ENCODE results near the gene ERP44.

ERP44 gene

GRCh38 chr9:100125910-100126309 lies 27.1 kb upstream of the ERP44 start:
- no peak overlapping the region for H3K27ac ChIP-seq (ENCODE audit: low read depth, low read length)
- 91% methylated on average over 2 of the region's 2 CpGs for WGBS

GRCh38 chr9:100125236-100125635 lies 26.4 kb upstream of the ERP44 start:
- Histone ChIP-seq H3K4me1 (ENCODE audit: insufficient read depth, low read length) (no peaks in the 10 kb centered on the region), H3K36me3 (ENCODE audit: insufficient read depth, low read length) (peaks cover 13% of the 10 kb centered on the region; the same call in 1 of the 2 replicates), H3K27me3 (ENCODE audit: insufficient read depth, low read length) (no peaks in the 10 kb centered on the region), H3K9me3 (ENCODE audit: insufficient read depth, low read depth, low read length) (no peaks in the 10 kb centered on the region), H3K9ac (ENCODE audit: low read depth, low read length) (no peak overlapping the region), H3K4me3 (ENCODE audit: low read length) (no peak overlapping the region), H3K27ac (ENCODE audit: low read depth, low read length) (no peak overlapping the region)
- 96% methylated on average over 2 of the region's 2 CpGs for WGBS

More at GRCh38 chr9:100125910-100126309, 27.1 kb upstream of the ERP44 start:
- H3K4me1 ChIP-seq (ENCODE audit: insufficient read depth, low read length) = no peaks in the 10 kb centered on the region
- no peak overlapping the region for H3K9ac ChIP-seq (ENCODE audit: low read depth, low read length)
- H3K36me3 ChIP-seq (ENCODE audit: insufficient read depth, low read length) = peaks cover 13% of the 10 kb centered on the region; the same call in 1 of the 2 replicates
- H3K27me3 ChIP-seq (ENCODE audit: insufficient read depth, low read length) = no peaks in the 10 kb centered on the region
- no peaks in the 10 kb centered on the region for H3K9me3 ChIP-seq (ENCODE audit: insufficient read depth, low read depth, low read length)
- no peak overlapping the region for H3K4me3 ChIP-seq (ENCODE audit: low read length)

GRCh38 chr9:100120286-100120685 lies 21.5 kb upstream of the ERP44 start:
- Histone ChIP-seq H3K9me3 (ENCODE audit: insufficient read depth, low read depth, low read length) (no peaks in the 10 kb centered on the region), H3K27ac (ENCODE audit: low read depth, low read length) (no peak overlapping the region), H3K36me3 (ENCODE audit: insufficient read depth, low read length) (no peaks in the 10 kb centered on the region), H3K4me3 (ENCODE audit: low read length) (no peak overlapping the region), H3K4me1 (ENCODE audit: insufficient read depth, low read length) (no peaks in the 10 kb centered on the region), H3K27me3 (ENCODE audit: insufficient read depth, low read length) (no peaks in the 10 kb centered on the region), H3K9ac (ENCODE audit: low read depth, low read length) (no peak overlapping the region)
- WGBS = 97% methylated on average over 2 of the region's 2 CpGs

- 96% methylated on average over 25 of the region's 25 CpGs for WGBS
- Histone ChIP-seq H3K4me3 (ENCODE audit: low read length) (no peak overlapping the region), H3K27ac (ENCODE audit: low read depth, low read length) (no peak overlapping the region), H3K9me3 (ENCODE audit: insufficient read depth, low read depth, low read length) (no peaks in the 10 kb centered on the region), H3K4me1 (ENCODE audit: insufficient read depth, low read length) (0 out of 2 replicates have a peak, but pooled peaks cover 8% of the 10 kb centered on the region), H3K27me3 (ENCODE audit: insufficient read depth, low read length) (no peaks in the 10 kb centered on the region), H3K9ac (ENCODE audit: low read depth, low read length) (no peak overlapping the region), H3K36me3 (ENCODE audit: insufficient read depth, low read length) (no peaks in the 10 kb centered on the region)
Measured at GRCh38 chr9:100117316-100117715, 18.5 kb upstream of the ERP44 start.

- H3K9me3 ChIP-seq (ENCODE audit: insufficient read depth, low read depth, low read length) = no peaks in the 10 kb centered on the region
- 0 out of 2 replicates have a peak, but pooled peaks cover 11% of the 10 kb centered on the region for H3K4me1 ChIP-seq (ENCODE audit: insufficient read depth, low read length)
- WGBS = 67% methylated on average over 1 of the region's 2 CpGs
- peaks cover 17% of the 10 kb centered on the region for H3K36me3 ChIP-seq (ENCODE audit: insufficient read depth, low read length)
- H3K9ac ChIP-seq (ENCODE audit: low read depth, low read length) = no peak overlapping the region
- H3K27ac ChIP-seq (ENCODE audit: low read depth, low read length) = no peak overlapping the region; the same call in 1 of the 2 replicates
- no peak overlapping the region for H3K4me3 ChIP-seq (ENCODE audit: low read length)
- H3K27me3 ChIP-seq (ENCODE audit: insufficient read depth, low read length) = no peaks in the 10 kb centered on the region
Measured at GRCh38 chr9:100112677-100113336, 14.0 kb upstream of the ERP44 start.

- Histone ChIP-seq H3K27ac (ENCODE audit: low read depth, low read length) (no peak overlapping the region), H3K9ac (ENCODE audit: low read depth, low read length) (no peak overlapping the region)
Measured at GRCh38 chr9:100111235-100111634, 12.4 kb upstream of the ERP44 start.

GRCh38 chr9:100108559-100108958 lies 9.8 kb upstream of the ERP44 start:
- no peaks in the 10 kb centered on the region for H3K27me3 ChIP-seq (ENCODE audit: insufficient read depth, low read length)
- peaks cover 50% of the 10 kb centered on the region for H3K36me3 ChIP-seq (ENCODE audit: insufficient read depth, low read length)
- H3K4me1 ChIP-seq (ENCODE audit: insufficient read depth, low read length) = peaks cover 21% of the 10 kb centered on the region; the same call in 1 of the 2 replicates
- WGBS = 100% methylated on average over 2 of the region's 2 CpGs
- no peak overlapping the region for H3K27ac ChIP-seq (ENCODE audit: low read depth, low read length)
- H3K9ac ChIP-seq (ENCODE audit: low read depth, low read length) = no peak overlapping the region
- H3K4me3 ChIP-seq (ENCODE audit: low read length) = no peak overlapping the region
- H3K9me3 ChIP-seq (ENCODE audit: insufficient read depth, low read depth, low read length) = no peaks in the 10 kb centered on the region

More at GRCh38 chr9:100111235-100111634, 12.4 kb upstream of the ERP44 start:
- 0 out of 2 replicates have a peak, but pooled peaks cover 11% of the 10 kb centered on the region for H3K4me1 ChIP-seq (ENCODE audit: insufficient read depth, low read length)
- no peak overlapping the region for H3K4me3 ChIP-seq (ENCODE audit: low read length)
- H3K9me3 ChIP-seq (ENCODE audit: insufficient read depth, low read depth, low read length) = no peaks in the 10 kb centered on the region
- no peaks in the 10 kb centered on the region for H3K27me3 ChIP-seq (ENCODE audit: insufficient read depth, low read length)
- WGBS = 90% methylated on average over 4 of the region's 4 CpGs
- H3K36me3 ChIP-seq (ENCODE audit: insufficient read depth, low read length) = peaks cover 33% of the 10 kb centered on the region

- Histone ChIP-seq H3K4me1 (ENCODE audit: insufficient read depth, low read length) (peaks cover 11% of the 10 kb centered on the region; the same call in 1 of the 2 replicates), H3K27ac (ENCODE audit: low read depth, low read length) (no peak overlapping the region), H3K36me3 (ENCODE audit: insufficient read depth, low read length) (peaks cover 50% of the 10 kb centered on the region), H3K9ac (ENCODE audit: low read depth, low read length) (no peak overlapping the region), H3K9me3 (ENCODE audit: insufficient read depth, low read depth, low read length) (no peaks in the 10 kb centered on the region), H3K27me3 (ENCODE audit: insufficient read depth, low read length) (no peaks in the 10 kb centered on the region), H3K4me3 (ENCODE audit: low read length) (no peak overlapping the region)
- WGBS = 95% methylated on average over 2 of the region's 2 CpGs
Measured at GRCh38 chr9:100106616-100107015, 7.8 kb upstream of the ERP44 start.

GRCh38 chr9:100105861-100106260 lies 7.1 kb upstream of the ERP44 start:
- Histone ChIP-seq H3K27ac (ENCODE audit: low read depth, low read length) (no peak overlapping the region), H3K36me3 (ENCODE audit: insufficient read depth, low read length) (peaks cover 53% of the 10 kb centered on the region), H3K9me3 (ENCODE audit: insufficient read depth, low read depth, low read length) (no peaks in the 10 kb centered on the region), H3K9ac (ENCODE audit: low read depth, low read length) (no peak overlapping the region), H3K27me3 (ENCODE audit: insufficient read depth, low read length) (no peaks in the 10 kb centered on the region), H3K4me1 (ENCODE audit: insufficient read depth, low read length) (peaks cover 11% of the 10 kb centered on the region; the same call in 1 of the 2 replicates), H3K4me3 (ENCODE audit: low read length) (no peak overlapping the region)
- WGBS = 0% methylated on average over 1 of the region's 1 CpG

- Histone ChIP-seq H3K36me3 (ENCODE audit: insufficient read depth, low read length) (peaks cover 49% of the 10 kb centered on the region), H3K4me1 (ENCODE audit: insufficient read depth, low read length) (peaks cover 13% of the 10 kb centered on the region), H3K9me3 (ENCODE audit: insufficient read depth, low read depth, low read length) (no peaks in the 10 kb centered on the region), H3K9ac (ENCODE audit: low read depth, low read length) (0 out of 2 replicates have a peak overlapping the region, but pooled peaks have one; percentile 18), H3K27ac (ENCODE audit: low read depth, low read length) (no peak overlapping the region), H3K27me3 (ENCODE audit: insufficient read depth, low read length) (no peaks in the 10 kb centered on the region), H3K4me3 (ENCODE audit: low read length) (no peak overlapping the region)
- WGBS = 83% methylated on average over 4 of the region's 4 CpGs
Measured at GRCh38 chr9:100104314-100104713, 5.5 kb upstream of the ERP44 start.

- Histone ChIP-seq H3K27me3 (ENCODE audit: insufficient read depth, low read length) (no peaks in the 10 kb centered on the region), H3K9ac (ENCODE audit: low read depth, low read length) (no peak overlapping the region), H3K27ac (ENCODE audit: low read depth, low read length) (no peak overlapping the region), H3K36me3 (ENCODE audit: insufficient read depth, low read length) (peaks cover 25% of the 10 kb centered on the region), H3K4me3 (ENCODE audit: low read length) (no peak overlapping the region), H3K4me1 (ENCODE audit: insufficient read depth, low read length) (peaks cover 20% of the 10 kb centered on the region), H3K9me3 (ENCODE audit: insufficient read depth, low read depth, low read length) (no peaks in the 10 kb centered on the region)
- 92% methylated on average over 6 of the region's 6 CpGs for WGBS
Measured at GRCh38 chr9:100101608-100102007, 2.8 kb upstream of the ERP44 start.

Measured in HUES64 (cell line).